Camera-type eye (tissue), 1 donor: ENCODE measurements around the gene SNX6. TPM values are rescaled to one million over a fixed set of nuclear protein-coding genes. Genes with fewer than 3 reads are reported as not detected.

Experiments
- total RNA-seq: library from RNA; depleted of rRNA; stranded (reverse); fragments of >200 nt; gene quantifications from one replicate; pipeline ENCODE4 v1.2.3, GENCODE V29; 2014

The SNX6 gene
- 260 TPM for total RNA-seq

DNA sequence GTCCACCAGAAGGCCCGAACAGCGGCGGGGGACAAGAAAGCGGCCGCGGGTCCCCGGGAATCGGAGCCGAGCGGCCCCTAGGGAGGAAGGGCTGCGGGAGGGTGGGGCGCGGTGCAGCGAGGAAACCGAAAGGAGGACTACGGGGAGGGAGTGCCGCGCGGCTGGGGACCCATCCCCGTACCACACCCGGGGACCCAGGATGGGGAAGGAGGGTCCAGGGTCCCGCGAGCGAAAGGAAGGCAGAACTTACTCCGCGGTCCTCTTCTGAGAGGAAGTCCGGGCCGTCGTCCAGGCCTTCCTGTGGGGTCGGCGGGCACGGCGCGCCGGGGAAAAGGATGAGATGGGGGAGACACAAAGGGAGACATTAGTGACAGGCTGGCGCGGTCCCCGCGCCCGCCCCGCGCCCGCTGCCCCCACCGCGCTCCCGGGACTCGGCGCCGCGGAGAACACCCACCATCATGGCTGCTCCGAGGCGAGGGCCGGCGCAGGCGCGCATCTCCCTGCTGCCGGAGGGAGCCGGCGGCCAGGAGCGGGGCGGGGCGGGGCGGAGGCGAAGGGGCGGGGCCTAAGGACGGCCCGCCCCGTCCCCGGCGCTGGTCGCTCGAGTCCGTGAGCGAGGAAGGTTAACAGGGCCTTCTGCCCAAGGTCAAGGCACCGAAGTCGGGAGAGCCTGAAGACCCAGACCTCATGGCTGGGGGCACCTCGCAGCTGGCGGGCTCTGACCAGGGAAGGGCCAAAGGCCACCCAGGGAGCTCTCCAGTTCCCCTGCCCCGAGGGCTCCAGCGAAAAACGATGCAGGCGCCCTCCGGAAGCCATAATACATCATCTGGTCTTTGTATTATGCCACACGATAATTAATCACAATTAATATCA is at the start of gene SNX6:
SNX6 (minus strand) TSS at position 492 of the 873 bp plus-strand sequence; CDS start at position 460, 32 bp downstream.

GRCh38 chr14:34539407-34540180 is 90.4 kb downstream of the SNX6 start, which contains the start of gene EAPP:
Gene EAPP, minus strand, starts transcription at chr14:34539701. Its CDS starts 73 bp downstream, at chr14:34539628.

Other genes starting within 250 kb of the SNX6 start
- 28.6 TPM for gene SPTSSA, start 167.9 kb downstream of the SNX6 start, total RNA-seq
- 91.2 TPM for gene EAPP, start 90.4 kb downstream of the SNX6 start, total RNA-seq
- gene CFL2, start 84.4 kb upstream of the SNX6 start, total RNA-seq = 141 TPM
- 31.1 TPM for gene BAZ1A, start 245.2 kb upstream of the SNX6 start, total RNA-seq